NOMO-1 treated with DMSO at 0.1 percent for 48 hours (cell line): Measurements from ENCODE around the gene AOC1.

Experiments
- DNase-seq: peaks from one replicate; lab custom pipeline; 2025; ENCODE audit not compliant: unreplicated experiment; lab: John Stamatoyannopoulos, UW

Gene AOC1

GRCh38 chr7:150857276-150858055 is 5.1 kb downstream of the AOC1 start:
- no peak for DNase-seq

GRCh38 chr7:150858236-150859197 is 6.2 kb downstream of the AOC1 start:
- DNase-seq, result no peak

- DNase-seq, result no peak
These were observed 8.1 kb downstream of the AOC1 start for GRCh38 chr7:150860291-150860977.

DNA sequence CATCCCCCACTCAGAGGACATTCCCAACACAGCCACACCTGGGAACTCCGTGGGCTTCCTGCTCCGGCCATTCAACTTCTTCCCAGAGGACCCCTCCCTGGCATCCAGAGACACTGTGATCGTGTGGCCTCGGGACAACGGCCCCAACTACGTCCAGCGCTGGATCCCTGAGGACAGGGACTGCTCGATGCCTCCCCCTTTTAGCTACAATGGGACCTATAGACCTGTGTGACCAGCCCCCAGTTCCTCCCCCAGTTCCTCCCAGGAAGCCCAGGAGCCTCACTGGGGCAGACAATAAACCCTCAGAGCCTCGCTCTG is 8.6 kb downstream of the AOC1 start:
- DNase-seq, result no peak

GRCh38 chr7:150862356-150862755 is 10.0 kb downstream of the AOC1 start:
- DNase-seq, result no peak

DNA sequence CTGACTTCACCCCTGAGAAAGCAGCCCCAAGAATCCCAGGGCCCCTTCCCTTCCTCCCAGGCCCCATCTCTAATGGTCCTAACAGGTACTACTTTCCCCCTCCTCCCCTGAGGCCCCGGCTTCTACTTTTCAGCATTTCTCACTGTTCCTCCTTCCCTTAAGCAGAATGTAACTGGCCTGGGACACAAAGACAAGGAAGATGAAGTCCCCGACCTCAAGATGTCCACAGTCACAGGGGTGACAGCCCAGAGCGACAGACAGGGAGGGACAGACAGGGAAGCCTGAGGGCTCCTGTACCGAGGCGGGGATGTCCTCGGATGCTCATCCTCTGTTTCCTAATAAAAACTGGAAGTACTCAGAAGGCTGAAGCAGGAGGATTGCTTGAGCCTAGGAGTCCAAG is 11.6 kb downstream of the AOC1 start:
- DNase-seq, result no peak

- no peak for DNase-seq
These were observed 14.7 kb downstream of the AOC1 start for GRCh38 chr7:150866932-150867564.

DNA sequence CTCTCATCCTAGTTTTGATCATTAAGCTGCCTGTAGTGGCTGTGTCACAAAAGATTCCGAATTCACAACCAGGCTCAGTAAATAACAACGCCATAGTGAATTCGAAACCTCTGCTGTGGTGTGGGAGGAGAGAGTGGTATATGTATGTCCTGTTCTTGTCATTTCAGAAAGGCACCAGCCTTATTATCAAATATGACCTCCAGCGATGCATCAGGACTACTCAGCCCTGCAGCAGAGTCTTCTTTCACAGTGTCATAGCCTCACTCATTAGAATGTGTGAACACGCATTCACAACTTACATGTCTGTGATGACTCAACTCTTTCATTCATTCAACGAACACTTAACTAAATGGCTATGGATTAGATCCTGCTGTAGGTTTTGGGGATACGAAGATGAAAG is 15.3 kb downstream of the AOC1 start:
- DNase-seq, result no peak

DNA sequence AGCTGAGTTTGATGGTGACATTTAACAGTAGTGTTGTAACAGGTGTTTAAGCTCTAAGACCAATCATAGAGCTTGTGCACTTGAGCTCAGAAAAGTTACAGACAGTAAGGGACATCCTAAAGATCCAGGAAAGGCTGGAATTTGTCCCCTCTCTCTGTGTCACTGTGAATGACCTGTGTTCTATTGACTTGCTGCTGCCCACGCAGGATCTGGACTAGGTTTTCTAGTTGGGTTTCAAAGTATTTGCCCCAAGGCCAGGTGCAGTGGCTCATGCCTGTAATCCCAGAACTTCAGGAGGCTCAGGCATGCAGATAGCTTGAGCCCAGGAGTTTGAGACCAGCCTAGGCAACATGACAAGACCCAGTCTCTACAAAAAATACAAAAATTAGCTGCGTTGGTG is 17.1 kb downstream of the AOC1 start:
- DNase-seq, result no peak

DNA sequence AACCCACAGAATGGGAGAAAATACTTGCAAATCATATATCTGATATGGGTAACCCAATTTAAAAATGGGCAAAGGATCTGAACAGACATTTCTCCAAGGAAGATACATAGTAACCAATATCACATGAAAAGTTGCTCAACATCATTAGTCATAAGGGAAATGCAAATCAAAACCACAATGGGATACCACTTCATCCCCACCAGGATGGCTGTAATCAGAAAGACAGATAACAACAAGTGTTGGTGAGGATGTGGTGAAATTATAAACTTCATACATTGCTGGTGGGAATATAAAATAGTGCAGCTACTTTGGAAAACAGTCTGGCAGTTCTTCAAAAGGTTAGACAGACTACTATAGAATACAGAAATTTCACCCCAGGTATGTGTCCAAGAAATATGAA is 19.3 kb downstream of the AOC1 start:
- no peak for DNase-seq

DNA sequence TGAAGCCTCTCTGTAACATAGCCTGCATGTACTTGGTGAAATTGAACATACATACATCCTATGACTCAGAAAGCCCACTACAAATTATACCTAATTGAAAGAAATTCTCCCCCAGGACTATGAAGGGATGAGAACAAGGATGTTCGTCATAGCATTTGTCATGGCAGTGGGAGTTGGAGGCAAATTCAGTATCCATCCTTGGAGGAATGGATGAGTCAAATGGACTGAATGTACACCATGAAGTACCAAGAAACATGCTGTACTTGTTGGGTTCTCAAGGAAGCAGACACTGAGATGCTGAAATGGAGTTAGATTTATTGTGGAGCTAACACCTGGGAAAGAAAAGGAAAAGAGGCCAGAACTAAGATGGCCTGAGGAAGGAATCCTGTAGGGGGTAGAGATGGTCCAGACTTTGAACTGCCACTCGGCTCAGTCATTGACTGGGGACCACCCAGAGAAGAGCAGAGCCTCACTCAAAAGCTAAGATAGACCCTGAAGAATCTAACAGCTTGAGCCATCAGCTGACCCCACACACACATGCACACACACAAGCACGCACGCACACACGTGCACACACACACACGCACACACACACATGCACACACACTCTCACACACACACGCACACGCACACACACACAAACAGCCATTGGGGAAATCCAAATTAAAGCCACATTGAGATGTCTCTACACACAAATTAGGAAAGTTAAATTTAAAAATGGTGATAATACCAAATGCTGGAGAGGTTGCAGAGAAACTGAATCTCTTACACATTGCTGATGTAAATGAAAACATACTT is 22.3 kb downstream of the AOC1 start:
- DNase-seq, result no peak

DNA sequence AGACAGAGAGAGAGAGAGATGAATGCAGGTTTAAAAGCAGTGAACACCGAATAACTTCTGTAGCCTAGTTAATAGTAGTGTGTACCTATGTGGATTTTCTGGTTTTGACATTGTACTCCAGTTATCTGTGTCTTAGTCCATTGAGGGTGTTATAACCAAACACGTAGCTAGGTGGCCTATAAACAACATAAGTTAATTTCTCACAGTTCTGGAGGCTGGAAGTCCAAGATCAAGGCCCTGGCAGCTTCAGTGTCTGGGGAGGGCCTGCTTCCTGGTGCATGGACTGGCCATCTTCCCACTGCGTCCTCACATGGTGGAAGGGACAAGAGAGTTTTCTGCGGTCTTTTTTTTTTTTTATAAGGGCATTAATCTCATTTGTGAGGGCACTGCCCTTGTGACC is 23.5 kb downstream of the AOC1 start:
- DNase-seq, result no peak

GRCh38 chr7:150876817-150877526 is 24.7 kb downstream of the AOC1 start:
- peak; percentile 38 for DNase-seq

GRCh38 chr7:150877536-150877935 is 25.2 kb downstream of the AOC1 start:
- DNase-seq, result no peak

- no peak for DNase-seq
These were observed 27.0 kb downstream of the AOC1 start for GRCh38 chr7:150879345-150879744.

DNA sequence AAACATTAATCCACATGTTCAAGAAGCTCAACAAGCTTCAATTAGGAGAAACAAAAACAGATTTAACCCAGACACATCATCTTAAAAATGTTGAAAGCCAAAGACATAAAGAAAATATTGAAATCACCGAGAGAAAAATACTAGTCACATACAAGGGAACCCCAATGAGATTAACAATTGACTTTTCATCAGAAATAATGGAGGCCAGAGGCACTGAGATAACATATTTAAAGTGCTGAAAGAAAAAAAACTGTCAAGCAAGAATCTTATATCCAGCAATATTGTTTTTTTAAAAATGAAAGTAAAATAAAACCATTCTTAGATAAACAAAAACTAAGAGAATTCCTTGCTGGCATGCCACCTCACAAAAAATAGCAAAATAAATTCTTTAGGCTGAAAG is 28.9 kb downstream of the AOC1 start:
- DNase-seq, result no peak

GRCh38 chr7:150890853-150891584 is 38.7 kb downstream of the AOC1 start:
- DNase-seq, result no peak

DNA sequence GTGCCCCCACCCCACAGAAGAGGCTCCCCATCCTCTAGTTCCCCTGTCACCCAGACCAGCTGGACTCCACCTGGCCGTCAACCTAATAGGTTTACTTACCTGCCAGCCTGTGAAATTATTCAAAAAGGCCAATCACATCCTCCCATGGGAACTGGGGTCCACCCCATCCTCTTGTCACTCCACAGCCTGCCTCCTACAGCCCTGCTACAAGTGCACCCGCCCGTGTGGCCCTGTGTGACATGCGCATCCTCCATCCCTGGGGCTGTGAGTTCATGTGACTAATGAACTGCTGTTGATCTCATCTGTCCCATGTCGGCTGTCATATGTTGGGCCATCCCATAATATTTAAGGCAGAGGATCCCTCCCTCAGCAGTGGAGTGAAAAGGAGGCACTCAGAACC is 39.4 kb downstream of the AOC1 start:
- DNase-seq, result no peak

DNA sequence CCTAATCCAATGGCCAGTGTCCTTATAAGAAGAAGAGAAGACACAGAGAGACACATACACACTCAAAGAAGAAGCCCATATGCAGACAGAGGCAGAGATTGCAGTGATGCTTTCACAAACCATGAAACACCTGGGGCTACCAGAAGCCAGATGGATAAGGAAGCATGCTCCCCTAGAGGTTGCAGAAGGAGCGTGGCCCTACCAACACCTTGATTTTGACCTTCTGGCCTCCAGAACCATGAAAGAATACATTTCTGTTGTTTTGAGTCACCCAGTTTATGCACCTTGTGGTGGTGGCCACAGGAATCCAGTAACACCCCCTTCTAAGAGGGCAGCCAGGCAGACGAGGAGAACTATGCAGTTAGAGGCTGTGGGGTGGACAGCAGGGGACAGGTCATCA is 43.5 kb downstream of the AOC1 start:
- no peak for DNase-seq
